Smooth muscle cell of bladder (primary cell): ENCODE results near the gene DPM1. TPM values are rescaled to one million over a fixed set of nuclear protein-coding genes. Genes with fewer than 3 reads are reported as not detected.

ENCODE experiments used
- total RNA-seq: library from RNA; depleted of rRNA; stranded (reverse); fragments of >200 nt; gene quantifications from 2 replicates; pipeline ENCODE4 v1.2.3, GENCODE V29; 2014

The DPM1 gene
- 63.6 and 64.6 TPM in 2 replicates for total RNA-seq

DNA sequence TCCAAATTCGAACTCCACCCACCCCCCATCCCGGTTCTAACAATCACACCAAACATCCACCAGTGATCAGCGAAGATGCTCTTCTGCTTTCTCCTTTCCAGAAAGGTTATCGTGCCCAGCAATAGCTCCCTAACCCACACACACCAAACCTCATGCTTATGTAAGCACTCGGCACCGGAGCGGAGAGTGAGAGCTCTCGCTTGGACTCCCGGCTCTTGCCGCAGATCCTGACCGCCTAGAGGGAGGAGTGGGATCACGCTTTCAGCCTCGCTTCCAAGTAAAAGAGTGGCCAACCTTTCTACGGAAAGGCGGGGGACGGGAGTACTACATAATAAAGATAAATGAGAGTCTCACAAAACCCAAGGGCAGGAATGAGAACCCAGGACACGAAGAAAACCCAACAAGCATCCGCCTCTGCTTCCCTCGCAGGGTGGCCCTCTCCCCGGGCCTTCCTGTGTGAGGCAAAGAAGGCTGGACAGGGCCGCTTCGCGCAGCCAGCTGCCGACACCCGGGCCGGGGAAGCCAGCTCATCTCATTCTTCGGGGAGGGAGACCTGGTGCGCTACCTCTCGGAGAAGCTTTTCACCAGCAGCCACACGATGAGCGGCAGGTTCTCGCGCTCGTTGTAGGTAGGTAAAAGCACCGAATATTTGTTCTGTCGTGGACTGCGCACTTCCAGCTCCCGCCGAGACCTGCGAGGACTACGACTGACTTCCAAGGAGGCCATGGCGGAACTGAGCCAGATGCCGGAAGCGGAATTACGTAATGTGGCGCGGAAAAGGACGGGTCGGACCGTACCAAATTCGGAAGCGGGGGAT is at the start of gene DPM1:
TSS of gene DPM1 (minus strand) at position 735 of the 817 bp plus-strand sequence. CDS start at position 726, 9 bp downstream.

GRCh38 chr20:50958615-50959542 is 547 bp upstream of the DPM1 start, which contains the start of gene MOCS3:
TSS of gene MOCS3 (plus strand) at chr20:50958818. CDS start at chr20:50958843, 25 bp downstream.

GRCh38 chr20:50931306-50932015 is 26.9 kb downstream of the DPM1 start, which contains the start of gene ADNP:
TSS of gene ADNP (minus strand) at chr20:50931437. CDS start at chr20:50903996, 27,441 bp downstream.

Other genes with a start within 250 kb of the DPM1 start
- 0.37 and 1.00 TPM in 2 replicates for gene PARD6B, start 227.0 kb downstream of the DPM1 start, total RNA-seq
- 11.1 and 11.7 TPM in 2 replicates for gene BCAS4, start 163.5 kb downstream of the DPM1 start, total RNA-seq
- gene ADNP, start 27.1 kb downstream of the DPM1 start, total RNA-seq: 20.2 and 21.5 TPM in 2 replicates
- gene MOCS3, start 286 bp upstream of the DPM1 start, total RNA-seq: 7.3 and 8.7 TPM in 2 replicates
- 11.8 and 16.7 TPM in 2 replicates for gene KCNG1, start 64.6 kb upstream of the DPM1 start, total RNA-seq